GM12874 (cell line): ENCODE results near the gene AKR1C8.

Experiments used
- CTCF ChIP-seq: IDR thresholded peaks from 2 replicates; pipeline ENCODE4 v1.5.1; 2011; ENCODE audit warnings: low read depth, mild to moderate bottlenecking, control low read depth, low read length, moderate library complexity; ENCODE audit not compliant: insufficient read depth

Gene AKR1C8

GRCh38 chr10:5187867-5188266 is 2.9 kb upstream of the AKR1C8 start:
- no peak for TF ChIP-seq CTCF

GRCh38 chr10:5183923-5184322 is 1.0 kb downstream of the AKR1C8 start:
- no peak for TF ChIP-seq CTCF

- no peak for TF ChIP-seq CTCF
Measured at GRCh38 chr10:5168897-5169420, 16.0 kb downstream of the AKR1C8 start.

- TF ChIP-seq CTCF: no peak
Measured at GRCh38 chr10:5165738-5166137, 19.2 kb downstream of the AKR1C8 start.

- TF ChIP-seq CTCF: no peak
Measured at GRCh38 chr10:5163487-5163886, 21.5 kb downstream of the AKR1C8 start.

GRCh38 chr10:5159126-5159525 is 25.8 kb downstream of the AKR1C8 start:
- TF ChIP-seq CTCF: no peak

- TF ChIP-seq CTCF: no peak
Measured at GRCh38 chr10:5157501-5157900, 27.4 kb downstream of the AKR1C8 start.
